ENCODE measurements around the gene ARHGEF5. TPM values are rescaled to one million over a fixed set of nuclear protein-coding genes. Genes with fewer than 3 reads are reported as not detected.
"Not testable (repeated sequence)": the region's sequence is repeated elsewhere in the genome, so short reads cannot be mapped to it uniquely, and the experiment has no call there.

ARHGEF5 gene
- total and polyA plus RNA-seq, 4 donors, result 2.5 to 14.5 (median 9.1) TPM

DNA sequence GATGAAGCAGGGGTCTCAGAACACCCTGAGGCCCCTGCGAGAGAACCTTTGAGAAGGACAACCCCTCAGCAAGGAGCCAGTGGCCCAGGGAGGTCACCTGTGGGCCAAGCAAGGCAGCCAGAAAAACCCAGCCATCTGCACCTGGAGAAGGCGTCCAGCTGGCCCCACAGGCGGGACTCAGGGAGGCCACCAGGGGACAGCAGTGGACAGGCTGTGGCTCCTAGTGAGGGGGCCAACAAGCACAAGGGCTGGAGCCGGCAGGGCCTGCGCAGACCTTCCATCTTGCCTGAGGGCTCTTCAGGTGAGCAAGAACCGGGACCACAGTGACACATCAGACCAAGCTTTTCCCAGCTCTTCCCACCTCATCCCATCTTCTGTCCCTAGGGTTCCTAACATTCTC, 10.3 kb downstream of the ARHGEF5 start:
- H3K36me3 ChIP-seq (ENCODE audit: control insufficient read depth in 1 of 2, insufficient read depth in 2 of 2, low read length in 1 of 2); H3K4me1 ChIP-seq (ENCODE audit: control insufficient read depth in 1 of 2, insufficient read depth in 2 of 2, low read length in 2 of 2); DNase-seq; intact Hi-C loops (cut with DNase I); H3K27ac ChIP-seq (ENCODE audit: low read depth in 1 of 2, low read length in 2 of 2); H3K4me3 ChIP-seq (ENCODE audit: low read length in 2 of 2); H3K9me3 ChIP-seq (ENCODE audit: control insufficient read depth, low read length); H3K27me3 ChIP-seq (ENCODE audit: control insufficient read depth in 1 of 2, insufficient read depth in 2 of 2, low read length in 1 of 2): not testable (repeated sequence)
- no CpG with 5 or more reads among the region's 6 CpGs for WGBS, 2 donors
- peak; percentile 21 for ATAC-seq (ENCODE audit: low FRiP score)

DNA sequence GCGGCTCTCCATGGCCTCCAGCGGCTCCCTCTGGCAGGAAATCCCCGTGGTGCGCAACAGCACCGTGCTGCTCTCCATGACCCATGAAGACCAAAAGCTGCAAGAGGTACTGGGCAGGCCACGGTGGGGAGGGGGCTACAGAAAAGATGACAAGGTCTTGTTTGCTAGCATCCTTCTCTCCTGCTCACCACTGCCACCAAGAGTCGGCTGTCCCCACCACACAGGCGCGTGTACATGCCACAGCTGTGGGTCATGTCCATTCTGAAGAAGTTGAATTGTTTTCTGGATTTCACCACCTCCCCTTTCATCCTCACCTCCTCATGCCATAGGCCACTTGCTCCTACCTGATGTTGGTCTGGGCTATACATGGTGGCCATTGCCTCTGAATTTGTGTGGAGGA, 12.0 kb downstream of the ARHGEF5 start:
- DNase-seq; ATAC-seq (ENCODE audit: low FRiP score); H3K36me3 ChIP-seq (ENCODE audit: control insufficient read depth in 1 of 2, insufficient read depth in 2 of 2, low read length in 1 of 2); H3K27me3 ChIP-seq (ENCODE audit: control insufficient read depth in 1 of 2, insufficient read depth in 2 of 2, low read length in 1 of 2); intact Hi-C loops (cut with DNase I); H3K27ac ChIP-seq (ENCODE audit: low read depth in 1 of 2, low read length in 2 of 2); H3K4me1 ChIP-seq (ENCODE audit: control insufficient read depth in 1 of 2, insufficient read depth in 2 of 2, low read length in 2 of 2); H3K4me3 ChIP-seq (ENCODE audit: low read length in 2 of 2); H3K9me3 ChIP-seq (ENCODE audit: control insufficient read depth, low read length): not testable (repeated sequence)
- WGBS, 2 donors, result no CpG with 5 or more reads among the region's 9 CpGs

- H3K4me3 ChIP-seq (ENCODE audit: low read length in 2 of 2); intact Hi-C loops (cut with DNase I); H3K27ac ChIP-seq (ENCODE audit: low read depth in 1 of 2, low read length in 2 of 2); H3K36me3 ChIP-seq (ENCODE audit: control insufficient read depth in 1 of 2, insufficient read depth in 2 of 2, low read length in 1 of 2); ATAC-seq (ENCODE audit: low FRiP score); H3K9me3 ChIP-seq (ENCODE audit: control insufficient read depth, low read length); H3K4me1 ChIP-seq (ENCODE audit: control insufficient read depth in 1 of 2, insufficient read depth in 2 of 2, low read length in 2 of 2); DNase-seq; H3K27me3 ChIP-seq (ENCODE audit: control insufficient read depth in 1 of 2, insufficient read depth in 2 of 2, low read length in 1 of 2): not testable (repeated sequence)
- 95% methylated on average over 4 of the region's 7 CpGs; no CpG with 5 or more reads in 1 of the 2 donors for WGBS, 2 donors
Measured at GRCh38 chr7:144369221-144369620, 14.0 kb downstream of the ARHGEF5 start.

DNA sequence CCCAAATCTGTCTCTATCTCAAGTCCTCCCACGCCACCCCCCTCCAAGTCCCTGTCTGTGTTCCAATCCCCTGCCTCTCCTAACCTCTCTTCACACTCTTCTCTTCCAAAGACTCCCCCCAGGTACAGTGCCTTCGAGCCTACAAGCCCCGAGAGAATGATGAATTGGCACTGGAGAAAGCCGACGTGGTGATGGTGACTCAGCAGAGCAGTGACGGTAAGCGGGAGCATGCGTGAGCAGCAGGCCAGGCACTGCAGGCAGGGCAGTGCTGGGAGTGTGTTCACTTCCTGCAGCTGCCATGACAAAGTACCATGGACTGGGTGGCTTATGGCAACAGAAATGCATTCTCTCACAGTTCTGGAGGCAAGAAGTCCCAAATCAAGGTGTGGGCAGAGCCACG, 23.4 kb downstream of the ARHGEF5 start:
- Histone ChIP-seq H3K4me3 (ENCODE audit: low read length in 2 of 2) (no peak overlapping the region), H3K9me3 (ENCODE audit: control insufficient read depth, low read length) (no peaks in the 10 kb centered on the region), H3K4me1 (ENCODE audit: control insufficient read depth in 1 of 2, insufficient read depth in 2 of 2, low read length in 2 of 2) (no peaks in the 10 kb centered on the region), H3K36me3 (ENCODE audit: control insufficient read depth in 1 of 2, insufficient read depth in 2 of 2, low read length in 1 of 2) (no peaks in the 10 kb centered on the region), H3K27me3 (ENCODE audit: control insufficient read depth in 1 of 2, insufficient read depth in 2 of 2, low read length in 1 of 2) (no peaks in the 10 kb centered on the region), H3K27ac (ENCODE audit: low read depth in 1 of 2, low read length in 2 of 2) (no peak overlapping the region)
- 91% methylated on average over 9 of the region's 9 CpGs for WGBS, 2 donors
- intact Hi-C loops (cut with DNase I), result no loop called here
- no peak for ATAC-seq (ENCODE audit: low FRiP score)
- no peak for DNase-seq

DNA sequence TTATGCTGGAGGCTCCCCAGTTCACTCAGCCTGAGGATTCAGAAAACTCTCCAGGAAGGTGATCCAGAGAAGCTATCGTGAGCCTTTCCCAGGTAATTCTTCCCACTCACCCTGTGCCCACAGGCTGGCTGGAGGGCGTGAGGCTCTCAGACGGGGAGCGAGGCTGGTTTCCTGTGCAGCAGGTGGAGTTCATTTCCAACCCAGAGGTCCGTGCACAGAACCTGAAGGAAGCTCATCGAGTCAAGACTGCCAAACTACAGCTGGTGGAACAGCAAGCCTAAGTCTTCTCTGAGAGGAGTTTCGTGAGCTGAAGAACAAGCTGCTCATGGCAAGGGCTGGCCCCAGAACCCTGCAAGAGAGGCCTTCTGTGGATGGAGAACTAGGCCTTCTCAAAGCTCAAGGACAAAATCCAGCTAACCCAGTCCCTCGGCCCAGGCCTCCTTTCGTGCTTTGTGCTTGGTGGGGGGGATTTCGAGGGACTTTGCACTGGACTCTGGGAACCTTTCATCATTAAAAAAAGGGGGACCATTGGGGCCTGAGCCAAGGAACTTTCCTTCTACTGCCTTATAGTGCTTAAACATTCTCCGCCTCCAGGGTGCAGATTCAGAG, 24.7 kb downstream of the ARHGEF5 start:
- Histone ChIP-seq H3K4me3 (ENCODE audit: low read length in 2 of 2) (no peak overlapping the region), H3K36me3 (ENCODE audit: control insufficient read depth in 1 of 2, insufficient read depth in 2 of 2, low read length in 1 of 2) (no peaks in the 10 kb centered on the region), H3K4me1 (ENCODE audit: control insufficient read depth in 1 of 2, insufficient read depth in 2 of 2, low read length in 2 of 2) (no peaks in the 10 kb centered on the region), H3K27me3 (ENCODE audit: control insufficient read depth in 1 of 2, insufficient read depth in 2 of 2, low read length in 1 of 2) (no peaks in the 10 kb centered on the region), H3K27ac (ENCODE audit: low read depth in 1 of 2, low read length in 2 of 2) (no peak overlapping the region), H3K9me3 (ENCODE audit: control insufficient read depth, low read length) (no peaks in the 10 kb centered on the region)
- intact Hi-C loops (cut with DNase I), result no loop called here
- ATAC-seq (ENCODE audit: low FRiP score), result no peak
- WGBS, 2 donors, result 94 to 95% methylated on average over 11 of the region's 11 CpGs
- no peak for DNase-seq

DNA sequence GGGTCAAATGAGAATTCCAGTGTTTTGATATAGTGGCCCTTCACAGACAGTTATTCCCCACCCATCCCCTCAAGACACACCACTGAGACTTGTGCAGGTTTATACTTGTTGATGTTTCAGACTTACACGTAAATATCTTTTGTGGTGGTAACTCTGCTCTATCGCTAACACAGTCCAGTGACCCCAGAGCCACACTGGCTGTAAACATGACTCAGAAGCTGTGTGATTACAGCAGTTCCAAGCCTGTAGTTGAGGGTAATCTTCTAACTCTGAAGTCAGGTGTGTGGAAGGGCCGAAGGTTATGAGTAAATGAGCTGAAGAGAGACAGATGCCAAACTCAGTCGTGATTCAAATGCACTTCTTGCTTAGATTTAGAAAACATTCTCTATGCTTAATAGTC, 28.9 kb downstream of the ARHGEF5 start:
- Histone ChIP-seq H3K27me3 (ENCODE audit: control insufficient read depth in 1 of 2, insufficient read depth in 2 of 2, low read length in 1 of 2) (no peaks in the 10 kb centered on the region), H3K4me3 (ENCODE audit: low read length in 2 of 2) (no peak overlapping the region), H3K36me3 (ENCODE audit: control insufficient read depth in 1 of 2, insufficient read depth in 2 of 2, low read length in 1 of 2) (no peaks in the 10 kb centered on the region), H3K4me1 (ENCODE audit: control insufficient read depth in 1 of 2, insufficient read depth in 2 of 2, low read length in 2 of 2) (no peaks in the 10 kb centered on the region), H3K27ac (ENCODE audit: low read depth in 1 of 2, low read length in 2 of 2) (no peak overlapping the region), H3K9me3 (ENCODE audit: control insufficient read depth, low read length) (no peaks in the 10 kb centered on the region)
- intact Hi-C loops (cut with DNase I), result no loop called here
- 83 to 84% methylated on average over 4 of the region's 4 CpGs for WGBS, 2 donors
- DNase-seq (no peak), ATAC-seq (ENCODE audit: low FRiP score) (no peak)

DNA sequence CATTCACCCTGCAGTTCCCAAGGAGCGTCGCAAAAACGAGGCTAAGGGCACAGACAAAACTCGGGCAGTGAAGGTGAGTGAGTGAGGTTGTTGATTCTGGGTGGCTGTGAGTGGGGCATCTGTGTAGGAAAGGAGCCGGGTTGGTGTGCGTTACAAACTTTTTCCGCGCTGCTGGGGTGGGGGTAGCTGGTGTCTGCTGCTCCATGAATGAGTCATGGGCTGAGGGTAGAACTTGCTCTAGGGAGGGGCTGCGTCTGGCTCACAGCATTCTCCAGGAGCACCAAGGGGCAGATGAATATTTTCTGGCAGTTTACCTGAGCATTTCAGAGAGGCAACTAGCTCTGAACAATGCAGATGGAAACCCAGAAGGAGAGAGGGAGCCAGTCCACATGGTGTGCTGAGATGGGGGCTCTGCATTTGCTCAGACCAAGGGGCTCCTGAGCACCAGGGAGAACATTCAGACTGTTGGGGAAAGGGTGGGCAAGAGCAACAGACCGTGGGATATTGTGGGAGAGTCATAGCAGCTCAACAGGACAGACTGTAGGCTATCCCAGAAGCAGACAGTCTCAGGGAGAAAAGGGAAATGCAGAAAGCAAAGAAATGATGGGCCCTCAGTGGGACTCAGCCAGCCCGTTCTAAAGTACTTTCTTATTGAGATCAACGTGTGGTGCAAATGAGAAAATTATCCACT, 29.5 kb downstream of the ARHGEF5 start:
- intact Hi-C loops (cut with DNase I), result no loop called here
- Histone ChIP-seq H3K4me3 (ENCODE audit: low read length in 2 of 2) (no peak overlapping the region), H3K9me3 (ENCODE audit: control insufficient read depth, low read length) (no peaks in the 10 kb centered on the region), H3K36me3 (ENCODE audit: control insufficient read depth in 1 of 2, insufficient read depth in 2 of 2, low read length in 1 of 2) (no peaks in the 10 kb centered on the region), H3K4me1 (ENCODE audit: control insufficient read depth in 1 of 2, insufficient read depth in 2 of 2, low read length in 2 of 2) (no peaks in the 10 kb centered on the region), H3K27ac (ENCODE audit: low read depth in 1 of 2, low read length in 2 of 2) (no peak overlapping the region), H3K27me3 (ENCODE audit: control insufficient read depth in 1 of 2, insufficient read depth in 2 of 2, low read length in 1 of 2) (no peaks in the 10 kb centered on the region)
- DNase-seq, result no peak
- 55 to 61% methylated on average over 12 of the region's 12 CpGs for WGBS, 2 donors
- ATAC-seq (ENCODE audit: low FRiP score), result no peak

DNA sequence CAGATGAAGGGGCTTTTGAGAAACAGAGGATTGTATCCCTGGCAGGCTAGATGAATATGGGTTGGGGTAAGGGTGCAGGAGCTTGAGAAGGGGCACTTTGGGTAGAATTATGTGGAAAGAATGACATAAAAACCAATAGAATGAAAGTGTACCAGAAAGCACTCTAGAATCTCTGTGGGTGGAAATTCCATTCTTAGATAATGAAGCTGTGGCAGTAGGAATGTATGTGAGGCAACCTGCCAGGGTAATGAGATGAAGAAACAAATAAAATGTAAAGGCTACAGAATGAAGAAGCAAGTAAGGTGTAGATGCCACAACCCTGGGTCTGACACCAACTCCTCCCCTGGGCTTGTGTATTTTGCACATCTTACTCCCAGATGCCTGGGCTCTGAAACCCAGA, 31.5 kb downstream of the ARHGEF5 start:
- no peak for ATAC-seq (ENCODE audit: low FRiP score)
- no peak overlapping the region for H3K4me3 ChIP-seq (ENCODE audit: low read length in 2 of 2)
- no peak overlapping the region for H3K27ac ChIP-seq (ENCODE audit: low read depth in 1 of 2, low read length in 2 of 2)
- H3K4me1 ChIP-seq (ENCODE audit: control insufficient read depth in 1 of 2, insufficient read depth in 2 of 2, low read length in 2 of 2), result no peaks in the 10 kb centered on the region
- no peaks in the 10 kb centered on the region for H3K9me3 ChIP-seq (ENCODE audit: control insufficient read depth, low read length)
- intact Hi-C loops (cut with DNase I), result no loop called here
- H3K36me3 ChIP-seq (ENCODE audit: control insufficient read depth in 1 of 2, insufficient read depth in 2 of 2, low read length in 1 of 2), result no peaks in the 10 kb centered on the region
- H3K27me3 ChIP-seq (ENCODE audit: control insufficient read depth in 1 of 2, insufficient read depth in 2 of 2, low read length in 1 of 2), result no peaks in the 10 kb centered on the region
- no peak for DNase-seq

DNA sequence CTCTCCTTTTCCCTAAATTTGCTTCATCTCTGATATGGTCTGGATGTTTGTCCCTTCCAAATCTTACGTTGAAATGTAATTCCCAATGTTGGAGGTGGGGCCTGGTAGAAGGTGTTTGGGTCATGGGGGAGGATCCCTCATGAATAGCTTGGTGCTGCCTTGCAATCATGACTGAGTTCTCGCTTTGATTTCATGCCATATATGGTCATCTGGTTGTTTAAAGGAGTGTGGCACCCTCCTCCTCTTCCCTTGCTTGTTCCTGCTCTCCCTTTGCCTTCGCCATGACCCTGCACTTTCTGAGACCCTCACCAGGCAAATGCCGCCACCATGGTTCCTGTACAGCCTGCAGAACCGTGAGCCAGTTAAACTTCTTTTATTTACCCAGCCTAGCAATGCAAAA, 33.7 kb downstream of the ARHGEF5 start:
- no peaks in the 10 kb centered on the region for H3K4me1 ChIP-seq (ENCODE audit: control insufficient read depth in 1 of 2, insufficient read depth in 2 of 2, low read length in 2 of 2)
- no peak overlapping the region for H3K27ac ChIP-seq (ENCODE audit: low read depth in 1 of 2, low read length in 2 of 2)
- no peak overlapping the region for H3K4me3 ChIP-seq (ENCODE audit: low read length in 2 of 2)
- intact Hi-C loops (cut with DNase I), result no loop called here
- WGBS, 2 donors, result 88 to 90% methylated on average over 5 of the region's 5 CpGs
- H3K9me3 ChIP-seq (ENCODE audit: control insufficient read depth, low read length), result no peaks in the 10 kb centered on the region
- no peak for ATAC-seq (ENCODE audit: low FRiP score)
- no peak for DNase-seq
- H3K36me3 ChIP-seq (ENCODE audit: control insufficient read depth in 1 of 2, insufficient read depth in 2 of 2, low read length in 1 of 2), result no peaks in the 10 kb centered on the region
- H3K27me3 ChIP-seq (ENCODE audit: control insufficient read depth in 1 of 2, insufficient read depth in 2 of 2, low read length in 1 of 2), result no peaks in the 10 kb centered on the region
